Activated T-cell treated with anti-CD3 and anti-CD28 coated beads, Interleukin-2, amount 50 U/mL, for 72 hours (primary cell): ENCODE results near the gene DNAH9. TPM values are rescaled to one million over a fixed set of nuclear protein-coding genes. Genes with fewer than 3 reads are reported as not detected.

ENCODE experiments used
- ATAC-seq, 2 donors: fragments of 150-1000 bp; cut with Tn5 transposase; replicated peaks in 1 of 2; 2 replicates each; pipeline ENCODE4 v1.10.0; 2021; ENCODE audit warnings: moderate library complexity in 2 of 2, mild to moderate bottlenecking in 1 of 2
- DNase-seq, 2 donors: peaks; one replicate each; pipeline ENCODE4 v3.0.0; 2021 to 2022; ENCODE audit warnings: mixed read lengths in 1 of 2
- H3K27ac Mint-ChIP-seq: one replicate; pipeline ENCODE4 v1.8.0; 2022; ENCODE audit warnings: mild to moderate bottlenecking, moderate library complexity, mixed read lengths
- H3K27me3 Mint-ChIP-seq: one replicate; pipeline ENCODE4 v1.8.0; 2022; ENCODE audit warnings: low read depth, mixed read lengths
- H3K36me3 Mint-ChIP-seq, 2 donors: one replicate each; pipeline ENCODE4 v1.8.0; 2022; ENCODE audit warnings: mixed read lengths in 2 of 2, mild to moderate bottlenecking in 1 of 2; ENCODE audit not compliant: insufficient read depth in 2 of 2
- H3K4me1 Mint-ChIP-seq: one replicate; pipeline ENCODE4 v1.8.0; 2022; ENCODE audit warnings: low read depth, mixed read lengths
- H3K4me3 Mint-ChIP-seq, 2 donors: one replicate each; pipeline ENCODE4 v1.8.0; 2022; ENCODE audit warnings: mild to moderate bottlenecking in 2 of 2, mixed read lengths in 2 of 2, moderate library complexity in 2 of 2
- H3K9me3 Mint-ChIP-seq, 2 donors: one replicate each; pipeline ENCODE4 v1.8.0; 2022; ENCODE audit warnings: mixed read lengths in 2 of 2
- total RNA-seq, 2 donors: library from RNA; stranded (reverse); gene quantifications; one replicate each; pipeline ENCODE4 v1.2.3, GENCODE V29; 2022

The DNAH9 gene
- total RNA-seq, 2 donors from 2014 or later, result not detected

DNA sequence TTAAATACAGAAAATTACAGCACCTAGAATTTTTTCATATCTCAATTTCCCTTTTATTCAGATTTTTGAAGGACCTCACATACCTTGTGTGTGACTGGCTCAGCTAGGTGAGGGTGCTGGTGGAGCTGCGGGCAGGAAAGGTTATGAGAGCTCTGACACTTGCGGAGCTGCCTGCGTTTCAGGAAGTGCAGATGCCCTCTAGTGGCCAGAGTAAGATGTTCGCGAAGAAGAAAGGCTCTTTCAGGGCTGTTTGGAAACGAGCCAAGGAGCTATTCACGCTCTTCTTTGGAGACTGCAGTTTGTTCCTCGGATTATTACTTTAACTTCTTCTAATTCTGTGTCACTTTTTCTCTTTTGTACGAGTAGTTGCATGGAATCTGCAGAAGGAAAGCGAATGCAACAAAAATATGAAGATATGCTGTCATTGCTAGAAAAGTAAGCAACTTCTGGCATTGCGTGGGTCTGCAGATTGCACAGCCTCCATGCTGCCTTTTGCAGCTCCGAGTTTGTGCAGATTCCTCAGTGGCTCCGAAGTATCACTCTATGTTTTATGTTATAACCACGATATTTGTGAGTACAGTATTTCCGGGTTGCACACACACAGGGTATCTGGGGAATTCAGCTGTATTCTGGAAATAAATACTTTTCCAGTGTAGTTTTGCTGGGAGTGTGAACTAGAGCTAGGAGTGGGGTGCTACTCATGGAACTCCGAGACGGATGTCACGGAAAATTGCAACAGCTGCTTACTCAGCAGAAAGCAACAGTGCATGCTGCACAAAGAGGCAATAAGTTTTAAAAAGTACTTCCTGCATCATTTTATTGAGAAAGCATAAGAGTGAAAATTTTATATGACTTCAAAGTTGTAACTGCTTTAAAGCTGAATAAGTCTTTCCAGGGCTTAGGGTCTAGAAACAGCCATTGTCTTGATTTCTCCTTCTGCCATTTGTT is 46.3 kb downstream of the DNAH9 start:
- DNase-seq, result peak; percentile 38 to 50
- Mint-ChIP-seq H3K9me3 (peaks cover 0 to 2% of the 10 kb centered on the region in 2 donors), H3K4me1 (no peaks in the 10 kb centered on the region), H3K36me3 (no peaks in the 10 kb centered on the region), H3K4me3 (no peak overlapping the region), H3K27me3 (peaks cover 7% of the 10 kb centered on the region), H3K27ac (no peak overlapping the region)
- ATAC-seq, result peak in 1 of 2 donors; percentile 36

GRCh38 chr17:11645426-11645825 is 47.2 kb downstream of the DNAH9 start:
- Mint-ChIP-seq H3K9me3 (peaks cover 0 to 2% of the 10 kb centered on the region in 2 donors), H3K27ac (no peak overlapping the region), H3K36me3 (no peaks in the 10 kb centered on the region), H3K4me1 (no peaks in the 10 kb centered on the region), H3K4me3 (no peak overlapping the region), H3K27me3 (peaks cover 7% of the 10 kb centered on the region)
- DNase-seq (no peak), ATAC-seq (no peak)

GRCh38 chr17:11651089-11651488 is 52.8 kb downstream of the DNAH9 start:
- ATAC-seq (no peak), DNase-seq (no peak)
- no peaks in the 10 kb centered on the region for H3K4me1 Mint-ChIP-seq
- H3K36me3 Mint-ChIP-seq, result peaks cover 0 to 3% of the 10 kb centered on the region in 2 donors
- H3K9me3 Mint-ChIP-seq, result peaks cover 0 to 7% of the 10 kb centered on the region in 2 donors
- no peak overlapping the region for H3K27ac Mint-ChIP-seq
- no peak overlapping the region for H3K4me3 Mint-ChIP-seq
- H3K27me3 Mint-ChIP-seq, result no peaks in the 10 kb centered on the region

DNA sequence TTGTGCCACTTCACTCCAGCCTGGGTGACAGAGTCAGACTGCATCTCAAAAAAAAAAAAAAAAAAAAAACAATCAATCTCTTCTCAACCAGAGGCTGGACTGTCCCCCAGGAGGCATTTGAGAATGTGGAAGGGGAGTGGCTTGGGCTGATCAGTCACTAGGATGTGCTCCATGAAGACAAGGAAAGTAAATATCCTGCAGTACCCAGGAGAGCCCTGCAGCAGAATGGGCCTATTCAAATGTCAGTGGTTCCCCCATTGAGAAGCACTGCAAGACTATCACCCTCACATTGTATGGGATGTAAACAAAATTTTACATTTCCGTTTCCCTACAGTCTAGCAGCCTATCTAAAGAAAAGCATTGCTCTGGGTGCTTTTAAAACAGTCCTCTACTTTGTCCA is 70.3 kb downstream of the DNAH9 start:
- ATAC-seq (no peak), DNase-seq (no peak)
- H3K4me3 Mint-ChIP-seq, result no peak overlapping the region
- H3K4me1 Mint-ChIP-seq, result no peaks in the 10 kb centered on the region
- H3K27ac Mint-ChIP-seq, result no peak overlapping the region
- H3K9me3 Mint-ChIP-seq, result peaks cover 4 to 8% of the 10 kb centered on the region in 2 donors
- H3K27me3 Mint-ChIP-seq, result no peaks in the 10 kb centered on the region
- no peaks in the 10 kb centered on the region for H3K36me3 Mint-ChIP-seq

- Mint-ChIP-seq H3K27ac (no peak overlapping the region), H3K4me1 (no peaks in the 10 kb centered on the region), H3K27me3 (no peaks in the 10 kb centered on the region), H3K36me3 (no peaks in the 10 kb centered on the region), H3K9me3 (peaks cover 2 to 3% of the 10 kb centered on the region in 2 donors), H3K4me3 (no peak overlapping the region)
- ATAC-seq (no peak), DNase-seq (no peak)
Measured at GRCh38 chr17:11671126-11671525, 72.9 kb downstream of the DNAH9 start.

DNA sequence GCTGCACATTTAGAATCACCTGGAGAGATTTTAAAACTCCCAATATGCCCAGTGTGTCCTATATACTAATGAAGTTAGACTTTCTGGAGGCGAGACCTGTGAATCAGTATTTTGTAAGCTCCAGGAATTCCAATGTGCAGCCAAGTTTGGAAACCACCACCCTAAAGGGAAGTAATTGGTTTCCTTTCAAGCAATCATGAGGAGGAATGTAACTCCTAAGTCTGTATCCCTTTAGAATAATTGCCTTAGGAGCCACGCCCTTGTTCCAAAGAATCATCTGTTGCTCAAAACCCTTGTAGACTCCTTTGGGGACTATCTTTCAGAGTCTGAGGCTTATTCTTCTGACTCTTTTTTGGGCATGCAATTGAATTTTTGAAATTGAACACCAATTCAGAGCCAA is 84.4 kb downstream of the DNAH9 start:
- H3K4me1 Mint-ChIP-seq, result no peaks in the 10 kb centered on the region
- no peak overlapping the region for H3K27ac Mint-ChIP-seq
- no peak overlapping the region for H3K4me3 Mint-ChIP-seq
- ATAC-seq (no peak), DNase-seq (no peak)
- peaks cover 4% of the 10 kb centered on the region in 2 donors for H3K36me3 Mint-ChIP-seq
- no peaks in the 10 kb centered on the region for H3K27me3 Mint-ChIP-seq
- H3K9me3 Mint-ChIP-seq, result peaks cover 3 to 15% of the 10 kb centered on the region in 2 donors

DNA sequence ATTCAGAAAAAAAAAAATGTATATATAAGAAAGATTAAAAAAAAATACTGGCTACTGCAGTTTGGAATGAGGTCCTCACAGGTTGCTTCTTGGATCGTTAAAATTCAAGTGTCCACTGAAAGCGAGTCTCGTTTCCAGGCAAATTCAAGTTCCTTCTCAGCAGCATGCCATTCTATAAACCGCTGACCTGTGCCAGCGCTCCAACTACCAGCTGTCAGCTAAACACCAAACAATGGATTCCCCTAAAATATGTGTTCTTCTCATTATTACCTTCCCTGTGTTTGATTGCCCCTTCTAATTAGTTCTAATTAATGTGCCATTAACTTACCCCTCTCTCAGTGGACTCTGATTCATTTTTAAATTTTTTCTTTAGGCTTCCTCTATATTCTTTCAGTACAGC is 92.4 kb downstream of the DNAH9 start:
- H3K4me1 Mint-ChIP-seq, result no peaks in the 10 kb centered on the region
- ATAC-seq (no peak), DNase-seq (no peak)
- no peaks in the 10 kb centered on the region for H3K27me3 Mint-ChIP-seq
- H3K36me3 Mint-ChIP-seq, result no peaks in the 10 kb centered on the region
- H3K9me3 Mint-ChIP-seq, result peaks cover 0 to 5% of the 10 kb centered on the region in 2 donors
- no peak overlapping the region for H3K27ac Mint-ChIP-seq
- H3K4me3 Mint-ChIP-seq, result no peak overlapping the region

DNA sequence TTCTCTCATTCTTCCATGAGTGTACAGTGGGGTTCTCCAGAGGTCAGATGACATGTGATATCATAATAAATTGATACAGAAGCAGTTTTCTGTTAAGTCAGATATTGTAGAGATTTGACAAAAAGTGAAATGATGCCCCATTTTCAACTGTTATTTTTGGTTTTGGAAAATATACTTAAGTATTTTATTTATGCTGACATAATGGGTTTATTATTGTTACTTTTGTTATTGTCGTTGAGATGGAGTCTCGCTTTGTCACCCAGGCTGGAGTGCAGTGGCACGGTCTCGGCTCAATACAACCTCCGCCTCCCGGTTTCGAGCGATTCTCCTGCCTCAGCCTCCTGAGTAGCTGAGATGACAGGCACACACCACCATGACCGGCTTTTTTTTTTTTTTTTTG is 94.4 kb downstream of the DNAH9 start:
- H3K36me3 Mint-ChIP-seq, result no peaks in the 10 kb centered on the region
- no peak overlapping the region for H3K27ac Mint-ChIP-seq
- no peak overlapping the region for H3K4me3 Mint-ChIP-seq
- H3K4me1 Mint-ChIP-seq, result no peaks in the 10 kb centered on the region
- peaks cover 0 to 5% of the 10 kb centered on the region in 2 donors for H3K9me3 Mint-ChIP-seq
- ATAC-seq, result no peak
- no peak for DNase-seq
- no peaks in the 10 kb centered on the region for H3K27me3 Mint-ChIP-seq

- Mint-ChIP-seq H3K9me3 (peaks cover 0 to 5% of the 10 kb centered on the region in 2 donors), H3K4me1 (no peaks in the 10 kb centered on the region), H3K27ac (no peak overlapping the region), H3K36me3 (no peaks in the 10 kb centered on the region), H3K4me3 (no peak overlapping the region), H3K27me3 (no peaks in the 10 kb centered on the region)
- ATAC-seq, result no peak
- DNase-seq, result no peak
Measured at GRCh38 chr17:11693284-11693683, 95.0 kb downstream of the DNAH9 start.

GRCh38 chr17:11700668-11701067 is 102.4 kb downstream of the DNAH9 start:
- Mint-ChIP-seq H3K36me3 (no peaks in the 10 kb centered on the region), H3K27me3 (no peaks in the 10 kb centered on the region), H3K4me3 (no peak overlapping the region)

DNA sequence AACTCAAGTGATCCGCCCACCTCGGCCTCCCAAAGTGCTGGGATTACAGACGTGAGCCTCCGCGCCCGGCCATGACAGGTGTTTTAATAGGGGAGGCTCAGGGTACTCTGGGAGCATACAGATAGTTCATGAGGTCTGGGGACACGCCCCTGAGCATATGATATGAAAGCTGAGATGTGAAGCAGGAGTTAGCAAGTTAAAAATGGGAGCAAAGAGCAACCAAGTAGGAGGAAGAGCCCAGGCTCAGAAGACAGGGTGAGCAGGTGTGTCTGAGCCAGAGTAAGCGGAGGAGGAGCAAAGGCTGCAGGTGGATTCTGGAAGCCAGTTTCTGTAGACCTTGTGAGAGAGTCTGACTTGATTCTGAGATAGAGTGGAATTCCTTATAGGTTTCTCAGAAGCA is 103.6 kb downstream of the DNAH9 start:
- Mint-ChIP-seq H3K27ac (no peak overlapping the region), H3K4me1 (no peaks in the 10 kb centered on the region), H3K9me3 (peaks cover 4% of the 10 kb centered on the region in 2 donors), H3K4me3 (no peak overlapping the region), H3K27me3 (no peaks in the 10 kb centered on the region), H3K36me3 (no peaks in the 10 kb centered on the region)
- DNase-seq, result no peak
- ATAC-seq, result no peak

More at GRCh38 chr17:11700668-11701067, 102.4 kb downstream of the DNAH9 start:
- DNase-seq, result no peak
- Mint-ChIP-seq H3K27ac (no peak overlapping the region), H3K4me1 (no peaks in the 10 kb centered on the region), H3K9me3 (peaks cover 4% of the 10 kb centered on the region in 2 donors)
- no peak for ATAC-seq

- DNase-seq, result no peak
- no peaks in the 10 kb centered on the region for H3K36me3 Mint-ChIP-seq
- H3K27ac Mint-ChIP-seq, result no peak overlapping the region
- ATAC-seq, result no peak
- no peaks in the 10 kb centered on the region for H3K4me1 Mint-ChIP-seq
- peaks cover 4 to 5% of the 10 kb centered on the region in 2 donors for H3K9me3 Mint-ChIP-seq
- no peaks in the 10 kb centered on the region for H3K27me3 Mint-ChIP-seq
- H3K4me3 Mint-ChIP-seq, result no peak overlapping the region
Measured at GRCh38 chr17:11704041-11704440, 105.8 kb downstream of the DNAH9 start.

DNA sequence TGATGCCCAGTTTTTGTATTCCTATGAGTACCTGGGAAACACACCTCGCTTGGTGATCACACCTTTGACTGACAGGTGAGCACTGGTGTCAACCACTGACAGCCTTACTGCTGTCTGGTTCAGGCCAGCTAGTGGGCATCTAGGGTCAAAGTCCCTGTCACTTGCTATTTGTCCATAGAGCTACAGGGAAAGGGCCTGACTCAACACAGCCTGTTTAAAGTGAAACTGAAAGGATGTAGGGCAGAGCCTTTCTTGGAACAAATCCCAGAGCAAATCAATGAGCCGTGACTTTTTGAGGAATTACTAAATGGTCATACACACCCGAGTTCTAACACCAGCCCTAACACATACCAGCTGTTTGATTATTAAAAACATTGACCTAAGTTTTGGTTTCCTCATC is 106.8 kb downstream of the DNAH9 start:
- peaks cover 2 to 5% of the 10 kb centered on the region in 2 donors for H3K9me3 Mint-ChIP-seq
- DNase-seq, result no peak
- H3K27me3 Mint-ChIP-seq, result no peaks in the 10 kb centered on the region
- H3K27ac Mint-ChIP-seq, result no peak overlapping the region
- ATAC-seq, result no peak
- H3K36me3 Mint-ChIP-seq, result no peaks in the 10 kb centered on the region
- no peak overlapping the region for H3K4me3 Mint-ChIP-seq
- H3K4me1 Mint-ChIP-seq, result no peaks in the 10 kb centered on the region

- H3K9me3 Mint-ChIP-seq, result peaks cover 0 to 3% of the 10 kb centered on the region in 2 donors
- no peak for DNase-seq
- H3K27ac Mint-ChIP-seq, result no peak overlapping the region
- no peaks in the 10 kb centered on the region for H3K36me3 Mint-ChIP-seq
- no peak overlapping the region for H3K4me3 Mint-ChIP-seq
- ATAC-seq, result no peak
- H3K4me1 Mint-ChIP-seq, result no peaks in the 10 kb centered on the region
- no peaks in the 10 kb centered on the region for H3K27me3 Mint-ChIP-seq
Measured at GRCh38 chr17:11707586-11707985, 109.3 kb downstream of the DNAH9 start.
